Measurements from ENCODE around the gene YY1AP1. TPM values are rescaled to one million over a fixed set of nuclear protein-coding genes. Genes with fewer than 3 reads are reported as not detected.

The YY1AP1 gene
- total and polyA plus RNA-seq, 4 donors, result 13.3 to 43.8 (median 26.6) TPM

- no peak overlapping the region for H3K9ac ChIP-seq (ENCODE audit: low read depth in 1 of 2, low read length in 2 of 2)
- H3K36me3 ChIP-seq (ENCODE audit: control insufficient read depth in 4 of 4, insufficient read depth in 3 of 4, low read depth in 1 of 4, low read length in 3 of 4), result peaks cover 8 to 39% (median 26%) of the 10 kb centered on the region in 4 donors
- H3K4me1 ChIP-seq (ENCODE audit: control insufficient read depth in 4 of 4, insufficient read depth in 4 of 4, low read length in 3 of 4), result no peaks in the 10 kb centered on the region
- H3K27ac ChIP-seq (ENCODE audit: low read depth in 1 of 2, low read length in 2 of 2), result no peak overlapping the region
- no peaks in the 10 kb centered on the region for H3K9me3 ChIP-seq (ENCODE audit: control insufficient read depth in 4 of 4, low read length in 3 of 4)
- 69% methylated on average over 2 of the region's 2 CpGs for WGBS
- no peaks in the 10 kb centered on the region for H3K27me3 ChIP-seq (ENCODE audit: control insufficient read depth in 4 of 4, insufficient read depth in 4 of 4, low read length in 3 of 4)
- no peak for TF ChIP-seq TAF1 (conservative IDR thresholded peaks at IDR 0.05)
- TF ChIP-seq YY1 (IDR thresholded peaks at IDR 0.05), result no peak
- TF ChIP-seq RXRA (IDR thresholded peaks at IDR 0.05), result no peak
- no peak for TF ChIP-seq ATF3 (IDR thresholded peaks at IDR 0.05)
- TF ChIP-seq EGR1 (IDR thresholded peaks at IDR 0.05; ENCODE audit: low read depth in 2 of 2), result no peak
- no peak for TF ChIP-seq ZBTB33 (IDR thresholded peaks at IDR 0.05)
- no peak for TF ChIP-seq MAX (IDR thresholded peaks at IDR 0.05)
- TF ChIP-seq NR2F2 (IDR thresholded peaks at IDR 0.05), result no peak
- TF ChIP-seq CTCF (IDR thresholded peaks at IDR 0.05; ENCODE audit: low read depth, low read length, missing input control), result no peak
- TF ChIP-seq REST (IDR thresholded peaks at IDR 0.05), result no peak
- no peak for TF ChIP-seq JUND (IDR thresholded peaks at IDR 0.05)
- TF ChIP-seq RAD21 (IDR thresholded peaks at IDR 0.05), result no peak
- no peak for TF ChIP-seq FOXA2 (IDR thresholded peaks at IDR 0.05)
- no peak for TF ChIP-seq HNF4A (conservative IDR thresholded peaks at IDR 0.05)
- no peak for TF ChIP-seq SP1 (IDR thresholded peaks at IDR 0.05)
- TF ChIP-seq HNF4G (IDR thresholded peaks at IDR 0.05), result no peak
- no peak for TF ChIP-seq GABPA (IDR thresholded peaks at IDR 0.05 in 1 of 2, conservative IDR thresholded peaks at IDR 0.05 in 1 of 2)
- TF ChIP-seq FOXA1 (IDR thresholded peaks at IDR 0.05), result no peak
- DNase-seq (ENCODE audit: low spot score), result no peak
- H3K4me3 ChIP-seq (ENCODE audit: low read depth in 1 of 3, low read length in 3 of 3), result no peak overlapping the region
Observed at GRCh38 chr1:155657463-155657862, 31.1 kb downstream of the YY1AP1 start.

All from liver (tissue), 9 donors.